ENCODE measurements around the gene BCS1L.

DNA sequence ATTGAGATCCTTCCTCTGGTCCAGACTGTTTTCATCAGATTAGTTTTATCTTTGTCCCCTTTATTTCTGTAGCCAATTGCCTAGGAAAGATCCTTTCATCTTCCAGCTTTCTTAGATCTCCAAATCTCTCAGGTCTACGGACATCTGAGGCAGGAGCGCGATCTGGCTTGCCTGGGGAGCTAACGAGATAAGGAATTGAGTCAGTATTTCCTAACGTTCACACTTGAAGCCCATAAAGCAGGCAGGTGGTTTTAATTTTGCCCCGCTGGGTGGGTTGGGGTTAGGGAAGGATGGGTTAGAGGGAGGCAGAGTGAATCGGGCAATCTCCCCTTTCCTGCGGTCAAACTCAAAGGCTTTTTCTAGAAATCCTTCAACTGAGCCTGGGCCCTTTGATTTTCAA is 50.4 kb downstream of the BCS1L start:
- TF ChIP-seq EP300 (IDR thresholded peaks at IDR 0.05) (no peak), POLR2AphosphoS5 (IDR thresholded peaks at IDR 0.05) (no peak)
- TF ChIP-seq, protein P1, sequence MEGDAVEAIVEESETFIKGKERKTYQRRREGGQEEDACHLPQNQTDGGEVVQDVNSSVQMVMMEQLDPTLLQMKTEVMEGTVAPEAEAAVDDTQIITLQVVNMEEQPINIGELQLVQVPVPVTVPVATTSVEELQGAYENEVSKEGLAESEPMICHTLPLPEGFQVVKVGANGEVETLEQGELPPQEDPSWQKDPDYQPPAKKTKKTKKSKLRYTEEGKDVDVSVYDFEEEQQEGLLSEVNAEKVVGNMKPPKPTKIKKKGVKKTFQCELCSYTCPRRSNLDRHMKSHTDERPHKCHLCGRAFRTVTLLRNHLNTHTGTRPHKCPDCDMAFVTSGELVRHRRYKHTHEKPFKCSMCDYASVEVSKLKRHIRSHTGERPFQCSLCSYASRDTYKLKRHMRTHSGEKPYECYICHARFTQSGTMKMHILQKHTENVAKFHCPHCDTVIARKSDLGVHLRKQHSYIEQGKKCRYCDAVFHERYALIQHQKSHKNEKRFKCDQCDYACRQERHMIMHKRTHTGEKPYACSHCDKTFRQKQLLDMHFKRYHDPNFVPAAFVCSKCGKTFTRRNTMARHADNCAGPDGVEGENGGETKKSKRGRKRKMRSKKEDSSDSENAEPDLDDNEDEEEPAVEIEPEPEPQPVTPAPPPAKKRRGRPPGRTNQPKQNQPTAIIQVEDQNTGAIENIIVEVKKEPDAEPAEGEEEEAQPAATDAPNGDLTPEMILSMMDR (IDR thresholded peaks at IDR 0.05) = no peak

Data from sigmoid colon (tissue), 4 donors.